LNCAP (cell line): ENCODE measurements around the gene KPNB1.

ENCODE experiments used
- TF ChIP-seq, protein P1 (sequence below): fragments of 450-650 bp; IDR thresholded peaks from 2 replicates; pipeline ENCODE4 v1.5.1; 2017; ENCODE audit warnings: mild to moderate bottlenecking

The KPNB1 gene

DNA sequence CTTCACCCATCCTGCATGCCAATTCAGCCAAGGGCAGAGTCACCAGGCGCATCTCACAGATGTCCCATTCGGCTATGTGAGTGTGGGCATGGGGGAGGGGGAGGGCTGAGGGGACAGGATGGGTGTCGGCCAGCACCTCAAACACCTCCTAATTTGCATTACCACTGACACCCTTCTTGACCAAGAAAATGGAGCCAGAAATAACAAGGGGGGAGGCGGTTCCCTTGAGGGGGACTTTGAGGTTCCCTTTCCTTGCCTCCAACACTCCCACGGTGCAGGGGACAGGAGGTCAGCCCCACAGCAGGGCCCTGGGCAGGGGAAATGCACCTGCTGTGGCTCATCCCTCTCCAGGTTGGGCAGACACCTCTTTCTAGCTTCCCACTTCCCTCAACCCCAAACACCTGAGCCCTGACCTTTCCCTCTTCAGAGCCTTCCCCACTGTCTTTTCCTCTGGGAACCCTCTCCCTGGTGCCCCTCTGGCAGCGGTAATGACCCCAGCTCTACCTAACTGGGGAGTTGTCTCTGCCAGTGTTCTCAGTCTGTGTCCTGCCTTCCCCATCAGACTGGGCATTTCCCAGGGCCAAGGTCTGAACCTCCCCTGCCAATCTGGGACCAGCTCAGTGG is 65.2 kb downstream of the KPNB1 start:
- TF ChIP-seq, protein P1, sequence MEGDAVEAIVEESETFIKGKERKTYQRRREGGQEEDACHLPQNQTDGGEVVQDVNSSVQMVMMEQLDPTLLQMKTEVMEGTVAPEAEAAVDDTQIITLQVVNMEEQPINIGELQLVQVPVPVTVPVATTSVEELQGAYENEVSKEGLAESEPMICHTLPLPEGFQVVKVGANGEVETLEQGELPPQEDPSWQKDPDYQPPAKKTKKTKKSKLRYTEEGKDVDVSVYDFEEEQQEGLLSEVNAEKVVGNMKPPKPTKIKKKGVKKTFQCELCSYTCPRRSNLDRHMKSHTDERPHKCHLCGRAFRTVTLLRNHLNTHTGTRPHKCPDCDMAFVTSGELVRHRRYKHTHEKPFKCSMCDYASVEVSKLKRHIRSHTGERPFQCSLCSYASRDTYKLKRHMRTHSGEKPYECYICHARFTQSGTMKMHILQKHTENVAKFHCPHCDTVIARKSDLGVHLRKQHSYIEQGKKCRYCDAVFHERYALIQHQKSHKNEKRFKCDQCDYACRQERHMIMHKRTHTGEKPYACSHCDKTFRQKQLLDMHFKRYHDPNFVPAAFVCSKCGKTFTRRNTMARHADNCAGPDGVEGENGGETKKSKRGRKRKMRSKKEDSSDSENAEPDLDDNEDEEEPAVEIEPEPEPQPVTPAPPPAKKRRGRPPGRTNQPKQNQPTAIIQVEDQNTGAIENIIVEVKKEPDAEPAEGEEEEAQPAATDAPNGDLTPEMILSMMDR, result no peak

DNA sequence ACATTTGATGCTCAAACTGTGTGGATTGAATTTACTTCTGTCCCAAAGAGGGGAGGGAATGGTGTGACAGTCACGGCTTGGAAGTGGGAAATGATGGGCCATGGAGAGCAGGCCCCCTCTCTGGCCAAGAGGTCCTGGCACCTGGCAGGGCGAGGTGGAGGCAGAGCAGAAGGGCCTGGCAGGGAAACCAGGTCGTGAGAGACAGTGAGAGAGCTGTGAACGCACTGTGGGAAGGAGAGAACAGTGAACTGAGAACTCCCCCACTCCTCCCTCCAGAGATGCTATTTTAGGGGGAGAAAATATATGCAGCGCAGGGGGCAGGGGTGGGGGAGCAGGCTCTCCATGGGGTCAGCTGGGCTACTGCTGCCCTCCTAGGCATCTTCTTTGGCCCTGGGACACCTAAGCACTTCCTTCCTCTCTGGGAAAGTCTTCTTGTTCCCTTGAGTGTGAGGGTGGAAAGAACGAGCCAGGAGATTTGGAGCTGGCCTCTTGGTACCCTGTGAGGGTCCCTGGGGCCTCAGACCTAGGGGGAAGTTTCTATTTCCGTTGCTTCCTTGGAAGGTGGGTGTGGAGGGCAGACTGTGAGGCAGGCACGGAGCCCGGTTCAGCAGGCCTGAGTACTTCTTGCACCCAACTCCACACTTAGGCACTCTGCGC is 66.1 kb downstream of the KPNB1 start:
- TF ChIP-seq, protein P1, result no peak

DNA sequence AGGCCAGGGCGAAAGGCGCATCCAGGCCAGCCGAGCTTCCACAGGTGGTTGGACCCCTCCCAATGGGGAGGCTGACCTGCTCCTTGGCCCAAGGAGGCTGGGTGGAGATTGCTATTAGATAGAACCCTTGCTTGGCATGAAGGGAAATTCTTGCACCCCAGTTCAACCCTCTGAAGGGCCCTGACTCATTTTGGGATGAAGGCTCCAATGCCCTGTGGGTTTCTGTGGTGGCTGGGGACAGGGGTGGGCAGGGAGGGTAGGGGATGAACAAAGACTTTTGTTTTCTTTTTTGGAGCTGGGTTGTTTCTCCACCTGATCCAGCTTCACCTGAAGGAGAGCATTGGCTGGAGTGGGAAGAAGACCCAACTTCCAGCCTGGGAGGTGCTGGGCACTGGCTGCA is 66.7 kb downstream of the KPNB1 start:
- TF ChIP-seq, protein P1, result no peak

DNA sequence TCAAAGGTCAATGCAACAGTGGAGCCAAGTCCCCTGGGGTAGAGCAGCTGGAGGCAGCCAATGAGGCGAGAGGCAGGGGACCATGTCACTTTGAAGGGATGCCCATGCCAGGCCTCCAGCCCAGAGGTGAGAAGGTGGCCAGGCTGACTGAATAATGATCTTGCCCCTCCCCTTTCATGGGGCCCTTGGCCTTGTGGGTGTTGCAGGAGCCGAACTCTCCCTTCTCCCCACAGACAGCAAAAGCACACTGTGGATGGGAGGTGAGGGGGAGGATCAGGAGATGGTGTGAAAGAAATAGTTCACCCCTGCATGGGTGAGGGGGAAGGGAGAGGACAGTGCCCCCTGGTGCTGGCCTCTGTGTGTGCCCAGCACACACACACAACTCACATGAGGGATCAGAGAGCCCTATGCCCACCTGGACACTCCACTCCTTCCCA is 67.6 kb downstream of the KPNB1 start:
- TF ChIP-seq, protein P1, result peak; percentile 28; the same call in 1 of the 2 replicates

- TF ChIP-seq, protein P1, result no peak
Measured at GRCh38 chr17:47717979-47718621, 68.4 kb downstream of the KPNB1 start.

DNA sequence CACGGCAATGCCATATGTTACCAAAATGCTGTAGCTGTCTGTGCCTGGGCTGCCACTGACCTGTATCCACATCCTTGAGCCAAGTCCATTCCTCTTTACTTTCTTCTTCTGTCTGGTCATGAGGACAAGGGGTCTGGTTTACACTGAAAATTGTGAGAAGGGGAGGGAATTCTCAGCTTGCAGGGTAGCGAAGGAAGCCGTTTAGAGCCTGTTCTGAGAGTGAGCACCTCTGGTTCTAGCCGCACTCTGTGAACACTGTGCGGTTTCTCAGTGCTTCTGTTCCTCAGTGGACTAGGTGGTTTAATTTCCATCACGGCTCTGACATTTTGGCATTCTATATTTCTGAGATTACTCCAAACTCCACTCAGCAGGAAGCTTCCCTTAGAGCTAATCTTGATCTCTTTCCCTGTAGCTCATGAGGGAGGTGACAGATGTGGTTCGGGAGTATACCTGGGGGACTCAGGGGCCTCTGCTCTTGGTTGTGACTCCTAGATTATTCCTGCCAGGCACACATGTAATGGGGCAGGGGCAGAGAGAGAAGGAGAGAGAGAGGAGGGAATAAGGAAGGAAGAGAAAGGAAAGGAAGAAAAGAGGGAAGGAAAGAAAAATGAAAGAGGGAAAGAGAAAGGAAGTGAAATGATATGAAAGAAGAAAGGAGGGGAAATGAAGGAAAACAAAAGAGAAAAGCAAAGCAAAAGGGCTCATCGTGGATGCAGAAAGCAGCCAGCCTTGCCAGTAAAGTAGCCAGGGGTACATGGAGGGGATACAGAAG is 69.1 kb downstream of the KPNB1 start:
- TF ChIP-seq, protein P1, result no peak

DNA sequence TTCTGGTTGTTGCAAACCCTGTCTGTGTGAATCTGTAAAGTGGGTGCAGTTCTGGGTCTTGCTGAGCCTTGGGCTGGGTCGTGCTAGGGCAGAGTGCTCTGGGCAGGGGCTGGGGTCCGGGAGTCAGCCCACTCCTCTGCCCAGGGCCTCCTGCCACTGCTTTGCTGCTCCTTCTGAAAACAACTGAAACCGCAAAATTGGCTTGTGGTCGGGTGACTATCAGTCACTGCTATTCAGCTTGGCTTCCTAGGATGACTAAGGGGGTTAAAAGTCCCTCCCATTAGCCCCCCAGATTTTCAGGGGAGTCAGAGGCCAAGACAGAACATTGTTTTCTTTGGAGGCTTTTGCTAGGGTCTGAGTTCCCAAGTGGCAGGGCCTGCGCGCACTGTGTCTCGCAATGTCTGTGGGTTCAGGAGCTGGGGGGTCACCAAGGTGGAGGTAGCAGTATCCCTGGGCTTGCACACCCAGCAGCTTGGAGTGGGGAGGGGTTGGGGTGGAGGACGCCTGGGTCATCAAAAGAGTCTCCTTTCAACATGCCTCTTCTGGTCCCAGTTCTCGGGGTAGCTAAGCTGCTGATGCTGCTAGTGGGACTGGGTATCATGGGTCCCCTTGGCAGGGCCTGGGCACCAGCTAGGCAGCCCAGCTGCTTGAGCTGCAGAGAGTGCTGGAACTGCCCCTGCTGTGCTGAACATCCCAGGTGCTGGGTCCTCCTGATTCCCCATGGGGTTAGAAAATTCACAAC is 69.9 kb downstream of the KPNB1 start:
- TF ChIP-seq, protein P1, result no peak
